ENCODE measurements around the gene MCEMP1.

MCEMP1 gene

GRCh38 chr19:7704280-7705060 is 27.6 kb downstream of the MCEMP1 start:
- Histone ChIP-seq H3K9ac (ENCODE audit: low read length in 5 of 5) (no peak overlapping the region), H3K36me3 (ENCODE audit: control insufficient read depth in 5 of 5, insufficient read depth in 5 of 5, low read length in 5 of 5) (no peaks in the 10 kb centered on the region), H3K4me1 (ENCODE audit: control insufficient read depth in 5 of 5, insufficient read depth in 5 of 5, low read length in 5 of 5) (peaks cover 0 to 35% (median 3%) of the 10 kb centered on the region in 5 donors), H3K9me3 (ENCODE audit: control insufficient read depth in 5 of 5, low read length in 5 of 5) (no peaks in the 10 kb centered on the region), H3K27ac (ENCODE audit: low read depth, low read length) (no peak overlapping the region), H3K27me3 (ENCODE audit: control insufficient read depth in 5 of 5, insufficient read depth in 4 of 5, low read length in 5 of 5) (peaks cover 0 to 11% (median 7%) of the 10 kb centered on the region in 5 donors), H3K4me3 (ENCODE audit: low read depth in 1 of 5, low read length in 5 of 5) (no peak overlapping the region)

GRCh38 chr19:7705387-7706187 is 28.7 kb downstream of the MCEMP1 start:
- Histone ChIP-seq H3K36me3 (ENCODE audit: control insufficient read depth in 5 of 5, insufficient read depth in 5 of 5, low read length in 5 of 5) (no peaks in the 10 kb centered on the region), H3K9me3 (ENCODE audit: control insufficient read depth in 5 of 5, low read length in 5 of 5) (no peaks in the 10 kb centered on the region), H3K27me3 (ENCODE audit: control insufficient read depth in 5 of 5, insufficient read depth in 4 of 5, low read length in 5 of 5) (peaks cover 0 to 11% (median 7%) of the 10 kb centered on the region in 5 donors), H3K4me1 (ENCODE audit: control insufficient read depth in 5 of 5, insufficient read depth in 5 of 5, low read length in 5 of 5) (peaks cover 0 to 33% (median 3%) of the 10 kb centered on the region in 5 donors), H3K9ac (ENCODE audit: low read length in 5 of 5) (peak overlapping the region in 1 of 5 donors; percentile 7), H3K27ac (ENCODE audit: low read depth, low read length) (peak overlapping the region; percentile 65), H3K4me3 (ENCODE audit: low read depth in 1 of 5, low read length in 5 of 5) (peak overlapping the region in 1 of 5 donors; percentile 9)

- H3K4me3 ChIP-seq (ENCODE audit: low read depth in 1 of 5, low read length in 5 of 5), result peak overlapping the region in 2 of 5 donors; percentile 9 to 25
- no peaks in the 10 kb centered on the region for H3K36me3 ChIP-seq (ENCODE audit: control insufficient read depth in 5 of 5, insufficient read depth in 5 of 5, low read length in 5 of 5)
- H3K9me3 ChIP-seq (ENCODE audit: control insufficient read depth in 5 of 5, low read length in 5 of 5), result no peaks in the 10 kb centered on the region
- peak overlapping the region; percentile 65 for H3K27ac ChIP-seq (ENCODE audit: low read depth, low read length)
- H3K4me1 ChIP-seq (ENCODE audit: control insufficient read depth in 5 of 5, insufficient read depth in 5 of 5, low read length in 5 of 5), result peaks cover 0 to 33% (median 3%) of the 10 kb centered on the region in 5 donors
- peaks cover 0 to 11% (median 6%) of the 10 kb centered on the region in 5 donors for H3K27me3 ChIP-seq (ENCODE audit: control insufficient read depth in 5 of 5, insufficient read depth in 4 of 5, low read length in 5 of 5)
- peak overlapping the region in 2 of 5 donors; percentile 7 to 45 for H3K9ac ChIP-seq (ENCODE audit: low read length in 5 of 5)
These were observed 29.5 kb downstream of the MCEMP1 start for GRCh38 chr19:7706188-7706954.

- Histone ChIP-seq H3K4me3 (ENCODE audit: low read depth in 1 of 5, low read length in 5 of 5) (no peak overlapping the region), H3K9ac (ENCODE audit: low read length in 5 of 5) (peak overlapping the region in 2 of 5 donors; percentile 4 to 45), H3K9me3 (ENCODE audit: control insufficient read depth in 5 of 5, low read length in 5 of 5) (no peaks in the 10 kb centered on the region), H3K4me1 (ENCODE audit: control insufficient read depth in 5 of 5, insufficient read depth in 5 of 5, low read length in 5 of 5) (peaks cover 0 to 31% (median 3%) of the 10 kb centered on the region in 5 donors), H3K27ac (ENCODE audit: low read depth, low read length) (peak overlapping the region; percentile 65), H3K36me3 (ENCODE audit: control insufficient read depth in 5 of 5, insufficient read depth in 5 of 5, low read length in 5 of 5) (no peaks in the 10 kb centered on the region), H3K27me3 (ENCODE audit: control insufficient read depth in 5 of 5, insufficient read depth in 4 of 5, low read length in 5 of 5) (peaks cover 0 to 10% (median 4%) of the 10 kb centered on the region in 5 donors)
These were observed 30.1 kb downstream of the MCEMP1 start for GRCh38 chr19:7706955-7707456.

- Histone ChIP-seq H3K9ac (ENCODE audit: low read length in 5 of 5) (no peak overlapping the region), H3K36me3 (ENCODE audit: control insufficient read depth in 5 of 5, insufficient read depth in 5 of 5, low read length in 5 of 5) (no peaks in the 10 kb centered on the region), H3K9me3 (ENCODE audit: control insufficient read depth in 5 of 5, low read length in 5 of 5) (no peaks in the 10 kb centered on the region), H3K27me3 (ENCODE audit: control insufficient read depth in 5 of 5, insufficient read depth in 4 of 5, low read length in 5 of 5) (no peaks in the 10 kb centered on the region), H3K27ac (ENCODE audit: low read depth, low read length) (no peak overlapping the region), H3K4me3 (ENCODE audit: low read depth in 1 of 5, low read length in 5 of 5) (no peak overlapping the region), H3K4me1 (ENCODE audit: control insufficient read depth in 5 of 5, insufficient read depth in 5 of 5, low read length in 5 of 5) (peaks cover 0 to 20% (median 0%) of the 10 kb centered on the region in 5 donors)
These were observed 33.1 kb downstream of the MCEMP1 start for GRCh38 chr19:7709932-7710460.

- Histone ChIP-seq H3K4me1 (ENCODE audit: control insufficient read depth in 5 of 5, insufficient read depth in 5 of 5, low read length in 5 of 5) (peaks cover 0 to 20% (median 0%) of the 10 kb centered on the region in 5 donors), H3K9me3 (ENCODE audit: control insufficient read depth in 5 of 5, low read length in 5 of 5) (no peaks in the 10 kb centered on the region), H3K36me3 (ENCODE audit: control insufficient read depth in 5 of 5, insufficient read depth in 5 of 5, low read length in 5 of 5) (no peaks in the 10 kb centered on the region), H3K4me3 (ENCODE audit: low read depth in 1 of 5, low read length in 5 of 5) (no peak overlapping the region), H3K27ac (ENCODE audit: low read depth, low read length) (no peak overlapping the region), H3K27me3 (ENCODE audit: control insufficient read depth in 5 of 5, insufficient read depth in 4 of 5, low read length in 5 of 5) (no peaks in the 10 kb centered on the region), H3K9ac (ENCODE audit: low read length in 5 of 5) (no peak overlapping the region)
These were observed 33.7 kb downstream of the MCEMP1 start for GRCh38 chr19:7710616-7711015.

- Histone ChIP-seq H3K4me1 (ENCODE audit: control insufficient read depth in 5 of 5, insufficient read depth in 5 of 5, low read length in 5 of 5) (peaks cover 0 to 8% (median 0%) of the 10 kb centered on the region in 5 donors), H3K9me3 (ENCODE audit: control insufficient read depth in 5 of 5, low read length in 5 of 5) (peaks cover 2 to 11% (median 6%) of the 10 kb centered on the region in 5 donors), H3K9ac (ENCODE audit: low read length in 5 of 5) (no peak overlapping the region), H3K4me3 (ENCODE audit: low read depth in 1 of 5, low read length in 5 of 5) (no peak overlapping the region), H3K36me3 (ENCODE audit: control insufficient read depth in 5 of 5, insufficient read depth in 5 of 5, low read length in 5 of 5) (no peaks in the 10 kb centered on the region), H3K27me3 (ENCODE audit: control insufficient read depth in 5 of 5, insufficient read depth in 4 of 5, low read length in 5 of 5) (peaks cover 0 to 3% (median 0%) of the 10 kb centered on the region in 5 donors), H3K27ac (ENCODE audit: low read depth, low read length) (no peak overlapping the region)
These were observed 38.8 kb downstream of the MCEMP1 start for GRCh38 chr19:7715671-7716070.

- no peaks in the 10 kb centered on the region for H3K36me3 ChIP-seq (ENCODE audit: control insufficient read depth in 5 of 5, insufficient read depth in 5 of 5, low read length in 5 of 5)
- H3K4me1 ChIP-seq (ENCODE audit: control insufficient read depth in 5 of 5, insufficient read depth in 5 of 5, low read length in 5 of 5), result peaks cover 0 to 8% (median 0%) of the 10 kb centered on the region in 5 donors
- no peak overlapping the region for H3K9ac ChIP-seq (ENCODE audit: low read length in 5 of 5)
- no peak overlapping the region for H3K27ac ChIP-seq (ENCODE audit: low read depth, low read length)
- no peak overlapping the region for H3K4me3 ChIP-seq (ENCODE audit: low read depth in 1 of 5, low read length in 5 of 5)
- peaks cover 2 to 11% (median 6%) of the 10 kb centered on the region in 5 donors for H3K9me3 ChIP-seq (ENCODE audit: control insufficient read depth in 5 of 5, low read length in 5 of 5)
- peaks cover 0 to 3% (median 0%) of the 10 kb centered on the region in 5 donors for H3K27me3 ChIP-seq (ENCODE audit: control insufficient read depth in 5 of 5, insufficient read depth in 4 of 5, low read length in 5 of 5)
These were observed 39.9 kb downstream of the MCEMP1 start for GRCh38 chr19:7716762-7717161.

GRCh38 chr19:7718668-7719067 is 41.8 kb downstream of the MCEMP1 start:
- Histone ChIP-seq H3K4me1 (ENCODE audit: control insufficient read depth in 5 of 5, insufficient read depth in 5 of 5, low read length in 5 of 5) (peaks cover 0 to 8% (median 0%) of the 10 kb centered on the region in 5 donors), H3K36me3 (ENCODE audit: control insufficient read depth in 5 of 5, insufficient read depth in 5 of 5, low read length in 5 of 5) (no peaks in the 10 kb centered on the region), H3K27ac (ENCODE audit: low read depth, low read length) (no peak overlapping the region), H3K4me3 (ENCODE audit: low read depth in 1 of 5, low read length in 5 of 5) (no peak overlapping the region), H3K27me3 (ENCODE audit: control insufficient read depth in 5 of 5, insufficient read depth in 4 of 5, low read length in 5 of 5) (peaks cover 0 to 12% (median 4%) of the 10 kb centered on the region in 5 donors), H3K9ac (ENCODE audit: low read length in 5 of 5) (no peak overlapping the region), H3K9me3 (ENCODE audit: control insufficient read depth in 5 of 5, low read length in 5 of 5) (peaks cover 2 to 11% (median 6%) of the 10 kb centered on the region in 5 donors)
